ENCODE results near the gene STAT6. TPM values are rescaled to one million over a fixed set of nuclear protein-coding genes. Genes with fewer than 3 reads are reported as not detected.

The STAT6 gene
- total and polyA plus RNA-seq, 2 experiments from 2014 or later = 78.9 to 80.0 TPM

GRCh38 chr12:57063991-57064685 is 47.0 kb downstream of the STAT6 start:
- no peak for TF ChIP-seq EZH2 (IDR thresholded peaks at IDR 0.05; ENCODE audit: borderline replicate concordance)
- TF ChIP-seq CTCF (IDR thresholded peaks at IDR 0.05; ENCODE audit: poor library complexity) = no peak
- no peak for TF ChIP-seq EZH2phosphoT487 (IDR thresholded peaks at IDR 0.05; ENCODE audit: low read depth, severe bottlenecking, unreplicated experiment)
- DNase-seq (ENCODE audit: low spot score) = no peak
- no peaks in the 10 kb centered on the region for H3K36me3 ChIP-seq (replicated peaks; ENCODE audit: insufficient read depth, low read depth)
- no peak overlapping the region for H2AFZ ChIP-seq
- no peak overlapping the region for H3K27ac ChIP-seq
- H3K4me3 ChIP-seq = no peak overlapping the region
- H3K4me2 ChIP-seq = no peak overlapping the region
- H3K79me2 ChIP-seq = no peaks in the 10 kb centered on the region
- no peaks in the 10 kb centered on the region for H3K9me2 ChIP-seq (replicated peaks; ENCODE audit: insufficient read depth)
- H3K4me1 ChIP-seq (ENCODE audit: insufficient read depth) = no peaks in the 10 kb centered on the region
- H4K20me1 ChIP-seq (ENCODE audit: insufficient read depth, poor library complexity, severe bottlenecking) = no peaks in the 10 kb centered on the region
- no peaks in the 10 kb centered on the region for H3K9me3 ChIP-seq (ENCODE audit: low read depth)
- WGBS (ENCODE audit: low lambda C conversion rate, missing lambda C conversion rate) = 86% methylated on average over 5 of the region's 5 CpGs
- no peaks in the 10 kb centered on the region for H3K27me3 ChIP-seq

DNA sequence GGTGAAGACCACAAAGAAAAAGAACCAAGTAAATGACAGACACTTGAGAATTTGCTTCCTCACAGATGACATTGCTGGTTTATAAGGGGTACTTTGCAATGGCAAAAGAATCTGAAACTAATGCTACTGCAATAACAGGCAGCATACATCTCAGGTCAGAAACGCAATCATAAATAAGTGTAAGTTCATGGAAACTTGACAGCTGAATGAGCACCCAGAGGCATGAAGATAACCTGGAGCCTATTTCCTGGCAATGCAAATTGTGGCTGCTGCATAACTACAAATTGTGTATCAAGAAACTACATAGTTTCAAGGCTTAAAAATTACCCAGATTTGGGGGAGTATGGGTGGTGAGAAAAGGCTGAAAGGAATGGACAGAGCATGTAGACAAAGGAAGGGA is 52.7 kb downstream of the STAT6 start:
- WGBS (ENCODE audit: low lambda C conversion rate, missing lambda C conversion rate) = 87% methylated on average over 1 of the region's 1 CpG

GRCh38 chr12:57057067-57057751 is 54.0 kb downstream of the STAT6 start:
- TF ChIP-seq EZH2phosphoT487 (IDR thresholded peaks at IDR 0.05; ENCODE audit: low read depth, severe bottlenecking, unreplicated experiment) = no peak
- TF ChIP-seq CTCF (IDR thresholded peaks at IDR 0.05; ENCODE audit: poor library complexity) = no peak
- no peak for TF ChIP-seq EZH2 (IDR thresholded peaks at IDR 0.05; ENCODE audit: borderline replicate concordance)
- no peak overlapping the region for H2AFZ ChIP-seq
- no peaks in the 10 kb centered on the region for H3K79me2 ChIP-seq
- H3K27ac ChIP-seq = no peak overlapping the region
- H3K36me3 ChIP-seq (replicated peaks; ENCODE audit: insufficient read depth, low read depth) = no peaks in the 10 kb centered on the region
- H4K20me1 ChIP-seq (ENCODE audit: insufficient read depth, poor library complexity, severe bottlenecking) = no peaks in the 10 kb centered on the region
- H3K27me3 ChIP-seq = no peaks in the 10 kb centered on the region
- no peaks in the 10 kb centered on the region for H3K4me1 ChIP-seq (ENCODE audit: insufficient read depth)
- no peak for DNase-seq (ENCODE audit: low spot score)
- 93% methylated on average over 6 of the region's 6 CpGs for WGBS (ENCODE audit: low lambda C conversion rate, missing lambda C conversion rate)
- H3K4me2 ChIP-seq = no peak overlapping the region
- H3K9me2 ChIP-seq (replicated peaks; ENCODE audit: insufficient read depth) = no peaks in the 10 kb centered on the region
- no peaks in the 10 kb centered on the region for H3K9me3 ChIP-seq (ENCODE audit: low read depth)
- H3K4me3 ChIP-seq = no peak overlapping the region

More for the DNA sequence above, 52.7 kb downstream of the STAT6 start:
- TF ChIP-seq EZH2phosphoT487 (IDR thresholded peaks at IDR 0.05; ENCODE audit: low read depth, severe bottlenecking, unreplicated experiment) (no peak), EZH2 (IDR thresholded peaks at IDR 0.05; ENCODE audit: borderline replicate concordance) (no peak), CTCF (IDR thresholded peaks at IDR 0.05; ENCODE audit: poor library complexity) (no peak)
- no peaks in the 10 kb centered on the region for H4K20me1 ChIP-seq (ENCODE audit: insufficient read depth, poor library complexity, severe bottlenecking)
- no peak overlapping the region for H3K27ac ChIP-seq
- no peaks in the 10 kb centered on the region for H3K4me1 ChIP-seq (ENCODE audit: insufficient read depth)
- no peak overlapping the region for H3K4me2 ChIP-seq
- no peaks in the 10 kb centered on the region for H3K27me3 ChIP-seq
- H3K36me3 ChIP-seq (replicated peaks; ENCODE audit: insufficient read depth, low read depth) = no peaks in the 10 kb centered on the region
- H3K4me3 ChIP-seq = no peak overlapping the region
- H3K79me2 ChIP-seq = no peaks in the 10 kb centered on the region
- no peak overlapping the region for H2AFZ ChIP-seq
- no peaks in the 10 kb centered on the region for H3K9me2 ChIP-seq (replicated peaks; ENCODE audit: insufficient read depth)
- DNase-seq (ENCODE audit: low spot score) = no peak
- no peaks in the 10 kb centered on the region for H3K9me3 ChIP-seq (ENCODE audit: low read depth)

Data from hepatocyte (in vitro differentiated cells).